MCF 10A (cell line): ENCODE results near the gene SMC1B. TPM values are rescaled to one million over a fixed set of nuclear protein-coding genes. Genes with fewer than 3 reads are reported as not detected.
A peak's percentile ranks its signal among the peaks of the same experiment; 100 is the strongest.

Source experiments
- BruUV-seq: library from RNA; stranded (reverse); fragments of 400-500 nt; replicated peaks from 2 replicates; lab custom pipeline; 2021; lab: Mats Ljungman, UMichigan
- CTCF ChIA-PET: fragments of 300-600 bp; sonication (Branson Sonifier 250); formaldehyde crosslinking; extraction: SDS; loops from one replicate; lab custom pipeline; 2021; ENCODE audit warnings: antibody characterized with exemption, inconsistent platforms; lab: Yijun Ruan, JAX
- POLR2A ChIA-PET: fragments of 300-600, 350-650 bp; sonication (Branson Sonifier 250); formaldehyde crosslinking; extraction: SDS; loops from one replicate; lab custom pipeline; 2020; ENCODE audit warnings: antibody characterized with exemption, inconsistent platforms; lab: Yijun Ruan, JAX
- DNase-seq: peaks from one replicate; pipeline ENCODE4 v3.0.0-alpha.2; 2018; ENCODE audit not compliant: unreplicated experiment
- H3K27ac Mint-ChIP-seq: one replicate; pipeline ENCODE4 v1.8.0; 2022; ENCODE audit warnings: mild to moderate bottlenecking, low read depth, mixed read lengths; ENCODE audit not compliant: unreplicated experiment
- H3K27me3 Mint-ChIP-seq: one replicate; pipeline ENCODE4 v1.8.0; 2022; ENCODE audit warnings: mixed read lengths; ENCODE audit not compliant: insufficient read depth, unreplicated experiment
- H3K36me3 Mint-ChIP-seq: one replicate; pipeline ENCODE4 v1.8.0; 2022; ENCODE audit warnings: mild to moderate bottlenecking, moderate library complexity, mixed read lengths; ENCODE audit not compliant: insufficient read depth, unreplicated experiment
- H3K4me1 Mint-ChIP-seq: one replicate; pipeline ENCODE4 v1.8.0; 2022; ENCODE audit warnings: mixed read lengths; ENCODE audit not compliant: insufficient read depth, unreplicated experiment
- H3K4me3 Mint-ChIP-seq: one replicate; pipeline ENCODE4 v1.8.0; 2022; ENCODE audit warnings: mild to moderate bottlenecking, moderate library complexity, mixed read lengths; ENCODE audit not compliant: unreplicated experiment
- H3K9me3 Mint-ChIP-seq: one replicate; pipeline ENCODE4 v1.8.0; 2022; ENCODE audit warnings: mixed read lengths; ENCODE audit not compliant: unreplicated experiment
- intact Hi-C: fragments of 100-400 bp; cut with micrococcal nuclease; formaldehyde crosslinking; loops from 2 replicates; pipeline ENCODE4 v1.14.1; 2022
- total RNA-seq: library from RNA; stranded (reverse); gene quantifications from 2 replicates; pipeline ENCODE4 v1.2.3, GENCODE V29; 2022
- TF ChIP-seq, protein P1 (sequence below): fragments of 200-600 bp; IDR thresholded peaks from one replicate; pipeline ENCODE4 v1.8.0; 2022; ENCODE audit warnings: antibody characterized with exemption, mild to moderate bottlenecking; ENCODE audit not compliant: unreplicated experiment

Gene SMC1B
- total RNA-seq, 1 experiment from 2014 or later = not detected

DNA sequence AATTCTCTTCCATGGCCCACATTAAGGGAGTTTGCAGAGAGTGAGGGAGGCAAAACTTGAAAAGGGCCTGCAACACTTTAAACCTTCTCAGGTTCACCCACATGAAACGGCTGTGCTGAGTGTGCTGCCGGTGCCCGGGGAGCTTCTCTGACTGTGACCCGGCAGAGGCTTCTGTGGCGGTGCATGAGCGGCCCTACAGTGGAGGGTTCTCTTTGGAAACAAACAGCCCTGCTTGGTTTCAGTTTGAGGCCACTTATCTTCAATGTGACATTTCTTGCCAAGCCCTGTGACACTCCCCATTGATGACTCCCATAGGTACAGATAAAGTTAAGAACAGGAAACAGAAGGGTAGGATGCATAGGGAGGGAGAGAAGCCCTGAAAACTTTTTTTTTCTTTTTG is 71.9 kb downstream of the SMC1B start:
- TSS peak; percentile 49 for BruUV-seq

DNA sequence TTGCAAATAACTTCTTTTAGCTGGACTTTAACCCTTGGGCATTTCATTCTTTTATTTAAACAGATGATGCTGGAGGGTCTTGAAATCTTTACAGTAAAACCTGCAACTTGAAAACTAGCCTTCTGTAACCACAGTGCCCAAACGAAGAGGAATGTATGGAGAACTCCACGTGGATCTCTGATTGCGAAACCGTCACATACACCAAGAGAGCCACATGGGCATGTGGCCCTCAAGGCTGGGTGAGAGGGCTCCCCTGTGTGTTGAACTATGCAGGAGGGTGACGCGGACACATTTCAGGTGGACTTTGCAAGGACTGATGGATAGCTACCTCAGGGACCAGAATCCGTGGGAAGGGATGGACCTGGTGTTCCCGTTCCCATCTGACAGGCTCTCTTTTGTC is 73.1 kb downstream of the SMC1B start:
- ChIA-PET POLR2A (interaction anchor here (0.8 kb wide), 1 partner anchor 194 kb away, joined by 3 read pairs; no protein-coding TSS in a partner anchor), CTCF (interaction anchor here (1.0 kb wide), 1 partner anchor 31 kb away, joined by 3 read pairs; no protein-coding TSS in a partner anchor)
- no peak for DNase-seq
- no peaks in the 10 kb centered on the region for H3K9me3 Mint-ChIP-seq
- TF ChIP-seq, protein P1, sequence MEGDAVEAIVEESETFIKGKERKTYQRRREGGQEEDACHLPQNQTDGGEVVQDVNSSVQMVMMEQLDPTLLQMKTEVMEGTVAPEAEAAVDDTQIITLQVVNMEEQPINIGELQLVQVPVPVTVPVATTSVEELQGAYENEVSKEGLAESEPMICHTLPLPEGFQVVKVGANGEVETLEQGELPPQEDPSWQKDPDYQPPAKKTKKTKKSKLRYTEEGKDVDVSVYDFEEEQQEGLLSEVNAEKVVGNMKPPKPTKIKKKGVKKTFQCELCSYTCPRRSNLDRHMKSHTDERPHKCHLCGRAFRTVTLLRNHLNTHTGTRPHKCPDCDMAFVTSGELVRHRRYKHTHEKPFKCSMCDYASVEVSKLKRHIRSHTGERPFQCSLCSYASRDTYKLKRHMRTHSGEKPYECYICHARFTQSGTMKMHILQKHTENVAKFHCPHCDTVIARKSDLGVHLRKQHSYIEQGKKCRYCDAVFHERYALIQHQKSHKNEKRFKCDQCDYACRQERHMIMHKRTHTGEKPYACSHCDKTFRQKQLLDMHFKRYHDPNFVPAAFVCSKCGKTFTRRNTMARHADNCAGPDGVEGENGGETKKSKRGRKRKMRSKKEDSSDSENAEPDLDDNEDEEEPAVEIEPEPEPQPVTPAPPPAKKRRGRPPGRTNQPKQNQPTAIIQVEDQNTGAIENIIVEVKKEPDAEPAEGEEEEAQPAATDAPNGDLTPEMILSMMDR = no peak
- intact Hi-C loops = no loop called here
- no peak overlapping the region for H3K4me3 Mint-ChIP-seq
- H3K27ac Mint-ChIP-seq = no peak overlapping the region
- BruUV-seq = no TSS peak
- H3K36me3 Mint-ChIP-seq = peaks cover 66% of the 10 kb centered on the region
- no peaks in the 10 kb centered on the region for H3K4me1 Mint-ChIP-seq
- no peaks in the 10 kb centered on the region for H3K27me3 Mint-ChIP-seq

More for the DNA sequence above, 71.9 kb downstream of the SMC1B start:
- Mint-ChIP-seq H3K9me3 (no peaks in the 10 kb centered on the region), H3K36me3 (peaks cover 57% of the 10 kb centered on the region), H3K4me1 (no peaks in the 10 kb centered on the region), H3K27ac (no peak overlapping the region), H3K27me3 (no peaks in the 10 kb centered on the region), H3K4me3 (no peak overlapping the region)
- POLR2A ChIA-PET = no interaction called here
- intact Hi-C loops = no loop called here
- no peak for DNase-seq
- TF ChIP-seq, protein P1 = no peak
- CTCF ChIA-PET = interaction anchor here (1.0 kb wide), 1 partner anchor 30 kb away, joined by 3 read pairs; no protein-coding TSS in a partner anchor

DNA sequence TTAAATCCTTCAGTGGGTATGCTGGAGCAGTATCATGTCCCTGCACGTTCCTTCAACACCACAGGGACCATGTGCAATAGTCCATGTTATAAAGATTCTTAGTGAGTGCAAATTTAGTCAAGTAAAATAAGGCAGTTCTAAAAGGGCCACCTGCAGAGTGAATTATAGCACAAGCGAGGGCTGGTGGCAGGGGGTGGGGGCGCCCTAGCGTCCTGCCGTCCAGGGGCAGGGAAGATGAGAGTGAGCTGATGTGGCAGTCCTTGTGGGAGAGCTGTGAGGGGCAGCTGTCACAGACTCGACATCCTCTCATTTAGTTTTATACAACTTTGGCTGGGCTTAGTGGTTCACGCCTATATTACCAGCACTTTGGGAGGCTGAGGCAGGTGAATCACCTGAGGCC is 74.6 kb downstream of the SMC1B start:
- TF ChIP-seq, protein P1 = no peak
- H3K4me1 Mint-ChIP-seq = no peaks in the 10 kb centered on the region
- intact Hi-C loops = no loop called here
- POLR2A ChIA-PET = no interaction called here
- no peak for DNase-seq
- CTCF ChIA-PET = interaction anchor here (0.9 kb wide), 1 partner anchor 37 kb away, joined by 3 read pairs; no protein-coding TSS in a partner anchor
- peaks cover 68% of the 10 kb centered on the region for H3K36me3 Mint-ChIP-seq
- no peak overlapping the region for H3K4me3 Mint-ChIP-seq
- no TSS peak for BruUV-seq
- no peaks in the 10 kb centered on the region for H3K27me3 Mint-ChIP-seq
- H3K27ac Mint-ChIP-seq = no peak overlapping the region
- H3K9me3 Mint-ChIP-seq = no peaks in the 10 kb centered on the region

DNA sequence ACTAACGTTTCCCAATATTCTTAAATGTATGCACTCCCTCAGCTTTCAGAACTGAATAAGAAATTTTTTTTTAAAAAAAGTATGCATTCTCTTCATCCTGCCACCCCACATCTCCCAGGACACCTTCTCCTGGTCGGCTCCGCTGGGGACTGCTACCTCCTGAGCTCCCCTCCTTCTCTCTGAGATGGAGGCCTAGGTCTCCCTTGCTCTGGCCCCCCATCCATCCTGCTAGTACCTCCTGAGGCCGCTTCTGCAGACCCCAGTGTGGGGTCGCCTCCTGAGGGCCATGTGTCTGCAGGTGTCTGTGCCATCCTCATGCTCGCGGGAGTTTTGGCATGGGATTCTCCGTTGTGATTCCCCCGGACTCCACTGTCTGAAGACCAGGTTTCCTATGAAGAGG is 75.9 kb downstream of the SMC1B start:
- intact Hi-C loops = no loop called here
- Mint-ChIP-seq H3K27ac (no peak overlapping the region), H3K27me3 (no peaks in the 10 kb centered on the region), H3K36me3 (peaks cover 68% of the 10 kb centered on the region), H3K4me3 (no peak overlapping the region), H3K9me3 (no peaks in the 10 kb centered on the region), H3K4me1 (no peaks in the 10 kb centered on the region)
- TF ChIP-seq, protein P1 = no peak
- POLR2A ChIA-PET = interaction anchor here (0.7 kb wide), 1 partner anchor 761 kb away, joined by 5 read pairs; no protein-coding TSS in a partner anchor
- no peak for DNase-seq
- BruUV-seq = no TSS peak
- CTCF ChIA-PET = no interaction called here
